HG03469 (cell line): ENCODE measurements around the gene NT5C3A.
"Not testable (repeated sequence)": the region's sequence is repeated elsewhere in the genome, so short reads cannot be mapped to it uniquely, and the experiment has no call there.

Experiments used
- ATAC-seq: cut with Tn5 transposase; IDR thresholded peaks from one replicate; pipeline ENCODE4 v1.9.1; 2021; ENCODE audit warnings: mild to moderate bottlenecking, moderate library complexity, moderate number of reproducible peaks; ENCODE audit not compliant: unreplicated experiment

The NT5C3A gene

DNA sequence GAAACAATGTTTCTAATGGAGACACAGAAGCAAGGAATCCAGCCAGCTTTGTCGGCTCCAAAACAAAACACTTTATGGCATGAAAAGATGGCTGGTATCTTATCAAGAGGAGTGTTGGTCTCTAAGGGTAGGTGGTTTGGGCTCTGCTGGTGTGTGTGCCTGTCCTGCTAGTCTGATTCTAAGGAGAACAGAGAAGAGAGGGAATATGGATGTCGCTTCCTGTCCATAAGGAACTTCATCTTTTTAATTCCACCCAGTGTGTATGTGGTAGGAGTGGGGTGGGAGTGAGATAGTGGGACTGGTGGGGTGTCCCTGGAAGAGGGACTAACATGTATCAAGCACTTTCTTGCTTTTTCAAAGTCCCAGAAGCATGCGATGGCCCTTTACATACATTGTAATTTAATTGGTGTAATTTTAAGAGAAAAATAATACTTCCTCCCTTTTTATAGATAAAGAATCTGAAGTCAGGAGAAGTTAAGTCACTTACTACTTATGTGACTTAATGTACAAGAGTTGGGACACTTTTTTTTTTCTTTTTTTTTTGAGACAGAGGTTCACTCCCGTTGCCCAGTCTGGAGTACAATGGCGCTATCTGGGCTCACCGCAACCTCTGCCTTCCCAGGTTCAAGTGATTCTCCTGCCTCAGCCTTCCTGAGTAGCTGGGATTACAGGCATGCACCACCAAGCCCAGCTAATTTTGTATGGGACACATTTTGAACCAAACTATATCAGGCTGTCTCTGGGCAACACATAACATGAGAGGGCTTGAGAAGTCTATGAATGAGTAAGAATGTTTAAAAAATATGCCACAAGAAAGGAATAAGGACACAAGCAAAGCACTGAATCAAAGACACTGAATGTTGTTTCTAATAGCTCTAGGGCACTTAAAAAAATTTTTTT, 18.8 kb downstream of the NT5C3A start:
- no peak for ATAC-seq

- no peak for ATAC-seq
Measured at GRCh38 chr7:33041631-33042428, 20.7 kb downstream of the NT5C3A start.

DNA sequence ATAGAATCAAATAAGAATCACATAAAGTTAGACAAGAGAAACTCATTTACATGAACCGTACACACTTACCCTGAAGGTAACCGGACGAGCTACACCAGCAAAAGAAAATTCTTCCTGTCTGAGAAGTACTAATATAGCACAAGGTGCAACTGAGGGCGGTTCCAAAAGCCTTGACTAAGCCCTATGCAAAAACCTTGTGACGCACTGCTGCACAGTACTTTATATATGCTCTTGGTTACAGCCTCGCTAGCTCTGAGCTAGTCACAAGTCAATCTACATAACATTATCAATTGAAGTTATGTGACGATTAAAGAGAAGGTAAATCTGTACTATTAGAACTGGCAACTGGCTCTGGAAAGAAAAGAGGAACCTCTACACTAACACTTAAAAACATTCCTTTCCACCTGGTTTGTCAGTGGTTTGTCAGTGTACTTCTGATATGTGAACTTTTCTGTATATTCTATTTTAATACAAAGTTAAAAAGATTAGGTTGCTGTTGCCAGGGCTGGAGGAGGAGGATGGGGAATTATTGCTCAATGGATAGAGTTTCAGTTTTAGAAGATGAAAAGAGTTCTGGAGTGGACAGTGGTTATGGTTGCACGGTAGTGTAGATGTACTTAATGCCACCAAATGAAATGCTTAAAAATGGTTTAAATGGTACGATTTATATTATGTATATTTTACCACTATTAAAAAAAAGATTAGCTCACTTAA, 21.6 kb downstream of the NT5C3A start:
- ATAC-seq = peak; percentile 94

- ATAC-seq = no peak
Measured at GRCh38 chr7:33039903-33040292, 22.7 kb downstream of the NT5C3A start.

DNA sequence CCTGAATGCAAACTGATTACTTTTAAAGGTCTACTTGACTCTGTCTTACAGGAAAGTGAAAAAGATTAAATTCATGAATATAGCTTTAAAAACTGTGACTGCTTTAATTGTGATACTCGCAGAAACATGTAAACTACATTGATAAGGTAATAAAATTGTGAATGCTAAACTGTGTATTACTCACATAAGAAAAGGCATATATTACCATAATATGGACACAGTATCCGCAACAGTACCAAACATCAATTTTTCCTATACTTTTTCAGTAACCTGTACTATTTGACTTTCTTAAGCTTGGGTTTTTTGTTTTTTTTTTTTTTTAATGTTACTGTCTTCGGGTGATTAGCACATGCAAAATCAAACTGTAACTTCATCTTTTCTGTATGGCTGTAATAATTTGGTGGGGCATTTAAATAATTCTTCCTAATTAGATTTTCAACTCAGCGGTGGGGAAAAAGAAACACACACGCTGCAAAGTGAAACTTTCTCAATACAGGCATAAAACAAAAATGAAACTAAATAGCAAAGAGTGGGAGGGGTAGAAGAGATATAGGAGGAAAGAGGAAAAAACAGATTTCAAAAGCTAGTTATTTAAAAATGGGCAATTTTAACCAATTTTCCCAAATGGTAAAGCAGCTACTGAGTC, 23.2 kb downstream of the NT5C3A start:
- ATAC-seq = no peak

GRCh38 chr7:33038639-33039038, 23.9 kb downstream of the NT5C3A start:
- no peak for ATAC-seq

GRCh38 chr7:33035776-33036175, 26.8 kb downstream of the NT5C3A start:
- no peak for ATAC-seq

- ATAC-seq = no peak
Measured at GRCh38 chr7:33024189-33024757, 38.3 kb downstream of the NT5C3A start.

- no peak for ATAC-seq
Measured at GRCh38 chr7:33012364-33012763, 50.2 kb downstream of the NT5C3A start.

DNA sequence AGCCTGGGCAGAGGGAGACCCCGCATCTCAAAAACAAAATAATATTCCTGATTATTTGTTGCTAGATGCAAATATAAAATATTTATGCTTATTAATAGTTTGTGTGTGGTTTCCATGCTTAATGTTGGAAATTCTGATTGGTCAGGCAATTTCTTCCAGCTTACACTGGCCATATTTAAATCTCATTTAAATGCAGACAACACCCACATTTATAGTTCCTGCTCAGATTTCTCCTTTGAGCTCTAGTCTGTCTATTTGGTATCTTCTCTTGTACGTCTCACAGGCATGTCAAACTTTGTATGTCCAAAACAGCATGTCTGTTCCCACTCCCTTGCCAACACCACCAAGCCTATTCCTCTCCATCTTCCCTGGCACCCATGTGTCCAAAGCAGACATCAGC, 52.8 kb downstream of the NT5C3A start:
- ATAC-seq = no peak

DNA sequence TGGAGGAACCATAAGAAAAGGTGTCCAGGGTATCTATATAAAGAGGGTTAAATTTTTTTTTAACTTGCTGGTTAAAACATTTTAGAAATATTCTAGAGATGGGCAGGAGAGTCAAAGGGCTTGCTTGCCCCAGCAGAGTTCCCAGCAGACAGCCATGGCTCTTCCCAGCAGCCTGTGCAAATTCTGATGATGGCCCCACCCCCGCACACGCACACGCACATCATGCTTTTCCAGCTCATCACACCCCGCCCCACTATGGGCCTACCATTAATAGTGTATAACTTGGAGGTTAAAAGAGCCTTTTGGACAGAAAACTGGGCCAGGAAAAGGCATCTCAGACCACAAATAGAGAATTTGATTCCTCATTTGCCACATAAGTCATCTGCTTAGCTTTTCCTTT, 56.9 kb downstream of the NT5C3A start:
- not testable (repeated sequence) for ATAC-seq

GRCh38 chr7:33005193-33005592, 57.4 kb downstream of the NT5C3A start:
- ATAC-seq = not testable (repeated sequence)

GRCh38 chr7:33004104-33004616, 58.4 kb downstream of the NT5C3A start:
- ATAC-seq = not testable (repeated sequence)

DNA sequence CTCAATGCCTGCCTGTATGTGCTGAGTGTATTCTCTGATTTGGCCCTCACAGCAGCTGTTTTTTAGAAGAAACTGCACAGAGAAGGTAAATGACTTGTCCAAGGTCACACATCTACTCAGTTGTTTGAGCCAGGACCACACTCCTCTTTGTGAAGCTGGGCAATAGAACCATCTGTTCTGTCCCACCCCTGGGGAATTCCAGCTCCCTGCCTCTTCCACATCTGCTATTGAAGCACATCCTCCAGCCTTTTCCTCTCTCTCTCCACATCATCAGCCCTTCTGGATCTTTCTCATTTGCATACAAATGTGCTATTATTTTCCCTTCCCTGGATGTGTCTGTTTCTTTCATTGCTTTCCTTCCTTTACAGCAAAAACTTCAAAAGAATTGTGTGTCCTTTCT, 59.5 kb downstream of the NT5C3A start:
- ATAC-seq = not testable (repeated sequence)

DNA sequence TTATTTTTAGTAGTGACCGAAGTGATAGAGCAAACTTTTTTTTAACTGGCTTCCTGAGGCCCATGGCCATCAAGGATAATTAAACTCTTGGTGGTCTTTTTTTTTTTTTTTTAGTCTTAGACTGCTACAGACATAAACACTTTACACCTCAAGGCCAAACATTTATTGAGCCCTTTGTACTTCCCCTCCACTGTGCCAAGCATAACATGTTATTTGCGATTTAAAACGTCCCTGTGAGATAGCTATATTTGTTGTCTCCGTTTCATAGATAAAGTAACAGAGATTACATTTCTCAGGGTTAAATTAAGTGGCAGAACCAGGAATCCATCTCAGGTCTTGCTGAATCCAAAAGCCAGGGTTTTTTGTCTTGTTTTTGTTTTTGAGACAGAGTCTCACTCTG, 63.2 kb downstream of the NT5C3A start:
- ATAC-seq = not testable (repeated sequence)

GRCh38 chr7:32998361-32999171, 64.0 kb downstream of the NT5C3A start:
- ATAC-seq = not testable (repeated sequence)

GRCh38 chr7:32997956-32998355, 64.6 kb downstream of the NT5C3A start:
- not testable (repeated sequence) for ATAC-seq

DNA sequence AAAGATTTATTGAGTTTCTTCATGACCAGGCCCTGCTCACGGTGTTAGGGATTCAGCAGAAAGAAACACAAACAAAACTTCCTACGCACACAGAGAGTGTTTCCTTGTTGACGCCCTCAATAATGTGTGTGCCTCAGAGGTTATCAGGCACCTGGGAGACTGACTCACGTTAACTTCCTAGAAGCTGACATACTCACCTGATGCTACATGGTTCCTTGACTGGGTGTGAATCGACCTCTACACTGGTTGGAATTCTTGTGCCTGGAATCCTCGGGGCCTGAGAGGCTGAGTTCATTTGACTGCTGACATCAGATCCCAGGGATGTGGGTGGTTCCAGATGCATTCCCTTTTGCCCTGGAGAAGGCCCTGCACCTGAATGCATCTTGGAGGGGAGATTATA, 69.8 kb downstream of the NT5C3A start:
- ATAC-seq = not testable (repeated sequence)

- not testable (repeated sequence) for ATAC-seq
Measured at GRCh38 chr7:32991975-32992700, 70.4 kb downstream of the NT5C3A start.
